ENCODE results near the gene DNAJC17.

Gene DNAJC17

GRCh38 chr15:40792394-40792793 is 14.9 kb downstream of the DNAJC17 start:
- DNase-seq, result no peak

- DNase-seq, result no peak
These were observed 16.6 kb downstream of the DNAJC17 start for GRCh38 chr15:40790718-40791117.

DNA sequence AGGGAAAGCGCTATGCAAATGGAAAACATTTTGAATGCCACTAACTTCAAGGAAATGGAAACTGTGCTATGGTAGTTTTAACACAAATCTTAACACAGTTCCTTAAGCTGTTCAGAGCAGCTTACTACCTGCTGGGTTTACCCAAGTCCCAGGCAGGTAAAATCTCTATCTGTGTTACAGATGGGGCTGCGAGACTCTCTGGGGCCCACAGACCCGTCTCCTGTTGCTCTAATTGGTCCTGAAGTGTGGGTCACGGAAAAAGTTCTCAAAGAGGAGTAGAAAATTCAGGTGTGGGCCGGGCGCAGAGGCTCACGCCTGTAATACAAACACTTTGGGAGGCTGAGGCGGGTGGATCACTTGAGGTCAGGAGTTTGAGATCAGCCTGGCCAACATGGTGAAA is 17.3 kb downstream of the DNAJC17 start:
- DNase-seq, result no peak

GRCh38 chr15:40789119-40789518 is 18.2 kb downstream of the DNAJC17 start:
- no peak for DNase-seq

DNA sequence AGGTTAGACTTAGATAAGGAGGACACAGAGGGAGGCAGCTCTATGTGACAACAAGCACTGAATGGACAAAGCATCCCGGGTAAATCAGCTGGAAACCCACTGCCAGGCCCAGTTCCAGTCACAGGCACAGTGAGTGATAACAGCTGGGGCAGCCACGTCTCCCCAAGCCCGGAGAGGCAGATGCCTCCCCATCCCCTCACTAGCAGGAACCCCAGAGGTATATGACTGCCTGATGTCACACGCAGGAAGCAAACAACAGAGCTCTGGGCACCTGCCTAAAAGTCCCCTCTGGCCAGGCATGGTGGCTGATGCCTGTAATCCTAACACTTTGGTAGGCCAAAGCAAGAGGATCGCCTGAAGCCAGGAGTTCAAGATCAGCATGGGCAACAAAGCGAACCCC is 19.3 kb downstream of the DNAJC17 start:
- no peak for DNase-seq

GRCh38 chr15:40787344-40787841 is 19.9 kb downstream of the DNAJC17 start:
- DNase-seq, result no peak

DNA sequence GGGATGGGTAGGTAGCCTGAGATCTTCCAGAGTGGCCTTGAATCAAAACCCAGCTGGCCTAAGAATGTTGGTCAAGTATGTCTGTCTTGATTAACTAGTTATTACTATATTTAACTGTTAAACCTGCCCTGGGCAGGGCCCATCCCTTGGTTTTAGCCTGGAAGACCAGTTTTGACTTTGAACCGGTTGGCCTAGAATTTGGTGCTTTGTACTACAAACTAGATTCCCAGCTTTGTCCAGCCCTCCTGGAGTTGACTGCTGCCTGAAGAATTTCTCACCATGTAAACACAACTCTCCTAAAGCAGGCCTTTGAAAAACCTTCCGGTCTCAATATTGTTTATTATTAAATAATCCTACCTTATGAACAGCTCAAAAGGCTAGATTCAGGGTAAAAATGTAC is 21.5 kb downstream of the DNAJC17 start:
- DNase-seq, result no peak

DNA sequence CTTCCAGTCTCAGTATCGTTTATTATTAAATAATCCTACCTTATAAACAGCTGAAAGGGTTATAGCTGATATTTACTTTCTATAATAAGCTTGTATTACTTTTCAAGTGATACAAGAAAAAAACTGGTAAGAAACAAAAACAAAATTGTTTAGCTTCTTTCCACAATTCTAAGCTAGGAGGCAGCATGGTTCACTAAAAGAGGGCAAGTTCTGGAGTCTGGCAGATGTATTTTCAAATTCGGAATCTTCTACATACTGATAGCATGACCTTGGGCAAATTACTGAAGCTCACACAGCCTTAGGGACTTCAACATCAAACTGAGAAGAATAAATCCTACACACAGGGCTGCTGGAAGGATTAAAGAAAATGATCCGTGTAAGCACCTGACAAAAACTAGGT is 22.1 kb downstream of the DNAJC17 start:
- DNase-seq, result no peak

DNA sequence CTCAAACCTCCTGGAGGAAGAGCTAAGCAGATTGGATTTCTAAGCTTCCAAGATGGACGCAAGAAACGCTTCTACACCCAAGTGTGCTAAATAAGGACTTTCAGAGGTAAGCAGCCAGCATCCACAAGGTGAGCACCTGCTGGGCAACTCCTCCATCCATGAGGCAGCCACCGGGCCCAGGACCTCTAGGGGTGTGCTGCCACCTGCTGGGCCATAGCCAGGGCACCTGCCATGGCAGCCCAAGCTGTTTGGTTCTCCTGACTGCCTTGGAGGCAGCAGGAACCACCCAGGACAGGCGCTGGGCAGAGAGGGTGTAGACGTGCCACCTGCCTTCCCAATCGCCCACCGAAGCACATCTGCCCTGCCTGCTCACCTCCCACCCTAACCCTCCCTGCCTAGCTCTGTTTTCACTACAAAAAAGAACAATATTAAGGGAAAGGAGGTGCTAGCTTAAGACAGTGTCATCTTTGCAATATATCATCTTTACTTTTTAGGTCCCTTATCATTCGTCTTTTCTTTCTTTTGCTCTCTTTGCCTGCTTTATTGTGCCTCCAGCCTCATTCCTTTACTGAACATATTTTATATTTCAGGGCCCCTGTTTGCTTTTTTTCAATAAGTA is 24.6 kb downstream of the DNAJC17 start:
- DNase-seq, result peak in 4 of 58 donors; percentile 7 to 24 (median 14)

GRCh38 chr15:40776537-40777141 is 30.6 kb downstream of the DNAJC17 start:
- DNase-seq, result no peak

- DNase-seq, result no peak
These were observed 31.3 kb downstream of the DNAJC17 start for GRCh38 chr15:40775740-40776536.

DNA sequence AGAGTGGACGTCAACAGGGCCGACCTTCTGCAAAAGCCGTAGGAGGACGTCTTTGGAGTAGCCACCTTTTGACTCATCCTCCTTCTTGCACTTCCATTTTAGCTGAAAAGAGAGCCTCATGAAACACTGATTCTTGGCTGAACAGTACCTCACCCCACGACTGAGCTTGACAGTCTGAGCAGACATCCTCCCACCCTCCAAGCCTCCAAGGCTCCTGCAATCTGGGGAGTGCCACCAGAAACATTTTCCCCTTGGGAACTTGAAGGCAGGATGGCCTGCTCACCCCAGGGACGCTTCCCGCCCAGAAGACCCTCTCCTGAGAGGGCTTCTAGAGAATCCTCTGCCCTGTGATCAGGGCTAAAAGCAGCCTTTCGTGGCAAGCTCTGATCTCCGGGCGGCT is 32.3 kb downstream of the DNAJC17 start:
- no peak for DNase-seq

- no peak for DNase-seq
These were observed 33.4 kb downstream of the DNAJC17 start for GRCh38 chr15:40773902-40774301.

GRCh38 chr15:40773496-40773895 is 33.8 kb downstream of the DNAJC17 start:
- DNase-seq, result no peak

- peak in 8 of 58 donors; percentile 11 to 32 (median 16) for DNase-seq
These were observed 35.3 kb downstream of the DNAJC17 start for GRCh38 chr15:40772014-40772413.

GRCh38 chr15:40771242-40771641 is 36.0 kb downstream of the DNAJC17 start:
- DNase-seq, result no peak

DNA sequence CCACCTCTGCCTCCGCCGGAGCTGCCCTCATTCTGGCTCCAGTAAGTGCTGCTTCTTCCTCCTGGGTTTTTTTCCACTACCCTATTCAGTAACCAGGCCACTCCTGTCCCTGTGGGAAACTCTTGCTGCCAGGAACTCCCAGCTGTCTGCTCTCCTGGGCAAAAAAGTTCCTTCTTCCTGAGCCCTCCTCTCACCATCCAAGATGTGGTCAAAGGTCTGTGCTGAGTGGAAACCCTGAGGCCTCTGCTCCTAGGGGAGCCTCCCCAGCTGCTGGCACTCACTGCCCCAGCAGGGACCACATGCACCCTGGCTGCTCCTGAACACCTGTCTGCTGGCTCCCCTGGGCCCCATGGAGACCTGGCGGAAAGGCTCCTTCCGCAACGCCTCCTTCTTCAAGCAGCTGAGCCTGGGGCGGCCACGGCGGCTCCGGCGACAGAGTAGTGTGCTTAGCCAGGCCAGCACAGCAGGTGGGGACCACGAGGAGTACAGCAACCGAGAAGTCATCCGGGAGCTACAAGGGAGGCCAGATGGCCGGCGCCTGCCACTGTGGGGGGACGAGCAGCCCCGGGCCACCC is 37.0 kb downstream of the DNAJC17 start:
- DNase-seq, result peak in 1 of 58 donors; percentile 38

GRCh38 chr15:40769274-40770146 is 37.8 kb downstream of the DNAJC17 start, which contains the start of gene C15orf62:
C15orf62 (plus strand) TSS chr15:40769980; CDS start chr15:40770496, 516 bp downstream.
- peak in 30 of 58 donors; percentile 12 to 70 (median 39) for DNase-seq

DNA sequence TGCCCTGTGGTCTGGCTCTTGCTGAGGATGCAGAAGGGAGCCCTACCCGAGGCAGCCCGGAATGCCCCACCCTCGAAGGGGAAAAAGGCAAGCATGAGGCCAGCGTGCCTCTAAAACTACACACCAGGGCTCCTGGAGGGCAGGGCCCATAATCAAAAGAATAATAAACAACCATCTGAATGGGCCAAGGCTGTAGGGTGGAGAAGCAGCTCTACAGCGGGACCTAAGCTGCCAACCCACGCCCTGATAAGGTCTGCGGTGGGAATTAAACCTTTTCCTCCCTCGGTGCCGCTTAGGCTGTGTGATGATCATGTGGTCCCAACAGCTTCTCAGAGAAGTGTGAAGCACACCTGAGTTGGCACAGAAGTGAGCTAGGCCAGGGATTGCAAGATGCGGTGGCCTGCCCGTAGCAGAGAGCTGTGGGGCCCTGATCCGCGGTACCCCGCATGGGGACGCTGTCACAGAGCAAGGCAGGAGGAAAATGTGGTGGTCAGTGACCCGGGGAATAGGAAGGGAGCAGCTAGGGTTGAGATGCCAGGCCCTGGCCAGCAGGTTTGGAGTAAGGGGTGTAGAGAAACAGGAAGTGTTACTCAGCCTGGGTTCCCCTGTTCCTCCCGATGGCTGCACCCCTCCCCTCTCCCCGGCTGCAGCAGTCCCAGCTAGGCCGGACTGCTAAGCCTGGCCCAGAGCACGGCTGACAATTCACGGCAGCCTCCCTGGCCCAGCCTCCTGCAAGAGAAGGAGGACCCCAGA is 38.6 kb downstream of the DNAJC17 start:
- no peak for DNase-seq

Data from anterior cingulate cortex (tissue), 58 donors.